ENCODE measurements around the gene ELAVL2. TPM values are rescaled to one million over a fixed set of nuclear protein-coding genes. Genes with fewer than 3 reads are reported as not detected.

The ELAVL2 gene
- total RNA-seq, 4 donors from 2014 or later, result not detected

- Histone ChIP-seq H3K36me3 (no peaks in the 10 kb centered on the region), H3K9me3 (no peaks in the 10 kb centered on the region), H3K4me1 (peaks cover 0 to 7% (median 0%) of the 10 kb centered on the region in 4 donors), H3K4me3 (no peak overlapping the region), H3K27me3 (peaks cover 0 to 4% of the 10 kb centered on the region in 2 donors), H3K27ac (no peak overlapping the region)
- no peak for TF ChIP-seq POLR2A (IDR thresholded peaks at IDR 0.05)
- TF ChIP-seq, protein P1, sequence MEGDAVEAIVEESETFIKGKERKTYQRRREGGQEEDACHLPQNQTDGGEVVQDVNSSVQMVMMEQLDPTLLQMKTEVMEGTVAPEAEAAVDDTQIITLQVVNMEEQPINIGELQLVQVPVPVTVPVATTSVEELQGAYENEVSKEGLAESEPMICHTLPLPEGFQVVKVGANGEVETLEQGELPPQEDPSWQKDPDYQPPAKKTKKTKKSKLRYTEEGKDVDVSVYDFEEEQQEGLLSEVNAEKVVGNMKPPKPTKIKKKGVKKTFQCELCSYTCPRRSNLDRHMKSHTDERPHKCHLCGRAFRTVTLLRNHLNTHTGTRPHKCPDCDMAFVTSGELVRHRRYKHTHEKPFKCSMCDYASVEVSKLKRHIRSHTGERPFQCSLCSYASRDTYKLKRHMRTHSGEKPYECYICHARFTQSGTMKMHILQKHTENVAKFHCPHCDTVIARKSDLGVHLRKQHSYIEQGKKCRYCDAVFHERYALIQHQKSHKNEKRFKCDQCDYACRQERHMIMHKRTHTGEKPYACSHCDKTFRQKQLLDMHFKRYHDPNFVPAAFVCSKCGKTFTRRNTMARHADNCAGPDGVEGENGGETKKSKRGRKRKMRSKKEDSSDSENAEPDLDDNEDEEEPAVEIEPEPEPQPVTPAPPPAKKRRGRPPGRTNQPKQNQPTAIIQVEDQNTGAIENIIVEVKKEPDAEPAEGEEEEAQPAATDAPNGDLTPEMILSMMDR (IDR thresholded peaks at IDR 0.05), result no peak
- DNase-seq, result no peak
These were observed 3.8 kb upstream of the ELAVL2 start for GRCh38 chr9:23829580-23830475.

DNA sequence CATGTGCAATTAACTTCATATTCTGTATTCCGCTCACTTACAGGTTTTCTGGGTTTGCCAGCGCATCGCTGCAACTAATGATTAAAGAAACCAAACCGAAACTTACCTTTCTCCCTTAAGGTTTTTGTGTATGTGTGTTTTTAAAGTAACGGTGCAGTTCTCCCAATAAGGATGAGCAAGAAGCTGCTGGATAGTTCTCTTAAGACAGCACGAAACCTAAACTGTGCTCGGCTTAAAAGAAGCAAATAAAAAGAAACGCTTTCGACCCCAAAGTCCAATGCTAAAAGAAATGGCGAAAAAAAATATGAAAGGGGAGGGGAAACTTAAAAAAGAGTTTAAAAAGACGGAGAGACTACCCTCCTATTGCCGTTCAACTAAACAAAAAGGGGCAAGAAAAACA, 340 bp downstream of the ELAVL2 start:
- Histone ChIP-seq H3K27ac (no peak overlapping the region), H3K9me3 (no peaks in the 10 kb centered on the region), H3K4me3 (peak overlapping the region in 2 of 4 donors; percentile 3 to 36), H3K36me3 (no peaks in the 10 kb centered on the region), H3K27me3 (peaks cover 0 to 18% of the 10 kb centered on the region in 2 donors), H3K4me1 (peaks cover 0 to 25% (median 0%) of the 10 kb centered on the region in 4 donors)
- TF ChIP-seq POLR2A (IDR thresholded peaks at IDR 0.05), result no peak
- TF ChIP-seq, protein P1 (IDR thresholded peaks at IDR 0.05), result no peak
- DNase-seq, result no peak

DNA sequence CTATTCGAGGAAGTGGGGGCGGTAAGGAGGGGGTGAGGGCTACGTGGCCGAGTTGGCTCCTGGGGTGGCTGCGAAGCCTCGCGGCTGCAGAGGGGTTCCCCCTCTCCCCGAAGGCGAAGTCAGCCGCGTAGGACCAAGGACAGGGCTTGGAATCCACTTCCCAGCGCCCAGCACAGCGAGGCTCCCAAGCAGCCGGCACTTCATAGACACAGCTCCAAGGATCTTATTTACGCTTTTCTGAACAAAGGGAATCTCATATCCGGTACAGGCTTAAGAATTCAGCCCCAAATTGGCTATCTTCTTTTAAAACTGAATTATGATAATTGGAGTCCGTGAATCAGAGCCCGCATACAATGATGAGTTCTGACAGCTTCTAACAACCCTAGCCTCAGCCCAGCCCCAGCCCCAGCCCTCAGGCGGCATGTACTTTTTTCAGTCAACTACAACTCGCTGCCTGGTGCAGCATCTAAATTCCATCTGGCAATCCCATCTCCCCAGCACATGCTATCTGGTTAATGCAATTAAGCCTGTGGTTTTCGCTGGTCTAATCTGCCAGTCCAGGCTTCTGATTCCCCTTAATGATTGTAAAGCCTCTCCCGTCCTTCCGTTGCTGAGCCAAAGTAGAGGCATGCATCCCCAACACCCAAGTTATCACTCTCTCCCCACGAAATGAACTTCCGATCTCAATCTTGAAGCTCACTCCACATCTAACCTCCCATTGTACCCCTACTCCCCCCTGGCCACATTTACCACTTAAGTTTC, 1.0 kb downstream of the ELAVL2 start:
- H3K4me3 ChIP-seq, result peak overlapping the region in 2 of 4 donors; percentile 3 to 36
- H3K9me3 ChIP-seq, result no peaks in the 10 kb centered on the region
- no peaks in the 10 kb centered on the region for H3K36me3 ChIP-seq
- DNase-seq, result peak in 1 of 3 donors; percentile 29
- H3K4me1 ChIP-seq, result peaks cover 0 to 25% (median 0%) of the 10 kb centered on the region in 4 donors
- peaks cover 0 to 18% of the 10 kb centered on the region in 2 donors for H3K27me3 ChIP-seq
- TF ChIP-seq POLR2A (IDR thresholded peaks at IDR 0.05), result no peak
- TF ChIP-seq, protein P1 (IDR thresholded peaks at IDR 0.05), result no peak
- no peak overlapping the region for H3K27ac ChIP-seq

- H3K9me3 ChIP-seq, result no peaks in the 10 kb centered on the region
- H3K27me3 ChIP-seq, result peaks cover 0 to 18% of the 10 kb centered on the region in 2 donors
- peak in 1 of 3 donors; percentile 35 for DNase-seq
- TF ChIP-seq POLR2A (IDR thresholded peaks at IDR 0.05), result no peak
- TF ChIP-seq, protein P1 (IDR thresholded peaks at IDR 0.05), result no peak
- H3K4me3 ChIP-seq, result no peak overlapping the region
- H3K27ac ChIP-seq, result no peak overlapping the region
- H3K4me1 ChIP-seq, result peaks cover 0 to 25% (median 0%) of the 10 kb centered on the region in 4 donors
- no peaks in the 10 kb centered on the region for H3K36me3 ChIP-seq
These were observed 1.8 kb downstream of the ELAVL2 start for GRCh38 chr9:23823986-23824829.

- Histone ChIP-seq H3K27ac (no peak overlapping the region), H3K4me1 (peaks cover 0 to 25% (median 0%) of the 10 kb centered on the region in 4 donors), H3K36me3 (no peaks in the 10 kb centered on the region), H3K27me3 (peaks cover 0 to 18% of the 10 kb centered on the region in 2 donors), H3K4me3 (no peak overlapping the region), H3K9me3 (no peaks in the 10 kb centered on the region)
- no peak for DNase-seq
- TF ChIP-seq POLR2A (IDR thresholded peaks at IDR 0.05), result no peak
- TF ChIP-seq, protein P1 (IDR thresholded peaks at IDR 0.05), result no peak
These were observed 2.8 kb downstream of the ELAVL2 start for GRCh38 chr9:23823269-23823668.

All from Peyer's patch (tissue), 4 donors.